Activated CD4-positive, alpha-beta T cell treated with anti-CD3 and anti-CD28 coated beads for 36 hours (primary cell): ENCODE data around the gene NTNG1. TPM values are rescaled to one million over a fixed set of nuclear protein-coding genes. Genes with fewer than 3 reads are reported as not detected.

Experiments used
- ATAC-seq: fragments of 200-7000 bp; cut with Tn5 transposase; one replicate; pipeline ENCODE4 v1.10.0; 2021; ENCODE audit warnings: mild to moderate bottlenecking, moderate library complexity
- CTCF ChIA-PET: fragments of 350-600 bp; sonication (Branson Sonifier 250); formaldehyde crosslinking; loops from one replicate; lab custom pipeline; 2021; ENCODE audit warnings: antibody characterized with exemption; lab: Charles Lee
- POLR2A ChIA-PET: fragments of 350-600 bp; sonication (Branson Sonifier 250); formaldehyde crosslinking; loops from one replicate; lab custom pipeline; 2021; ENCODE audit warnings: antibody characterized with exemption, inconsistent platforms; lab: Charles Lee
- DNase-seq: peaks from one replicate; pipeline ENCODE4 v3.0.0-alpha.2; 2020
- H3K27ac Mint-ChIP-seq: one replicate; pipeline ENCODE4 v1.8.0; 2021; ENCODE audit warnings: mixed read lengths
- H3K27me3 Mint-ChIP-seq: one replicate; pipeline ENCODE4 v1.8.0; 2021; ENCODE audit warnings: mixed read lengths
- H3K36me3 Mint-ChIP-seq: one replicate; pipeline ENCODE4 v1.8.0; 2021; ENCODE audit warnings: low read depth, mixed read lengths
- H3K4me1 Mint-ChIP-seq: one replicate; pipeline ENCODE4 v1.8.0; 2021; ENCODE audit warnings: mixed read lengths
- H3K4me3 Mint-ChIP-seq: one replicate; pipeline ENCODE4 v1.8.0; 2021; ENCODE audit warnings: mild to moderate bottlenecking, moderate library complexity, mixed read lengths
- H3K9me3 Mint-ChIP-seq: one replicate; pipeline ENCODE4 v1.8.0; 2021; ENCODE audit warnings: low read depth, mixed read lengths
- intact Hi-C, 2 experiments: fragments of 100-400 bp; cut with DNase I in 1 of 2; cut with micrococcal nuclease in 1 of 2; formaldehyde crosslinking; loops; one replicate each; pipeline versions ENCODE4 v1.14.2 to v1.15.1; 2022 to 2024; cut with DNase I, micrococcal nuclease
- total RNA-seq, 2 experiments: library from RNA; stranded (reverse); gene quantifications; one replicate each; pipeline ENCODE4 v1.2.3, GENCODE V29; 2021

The NTNG1 gene
- total RNA-seq, 2 experiments from 2014 or later: 0.28 TPM; not detected in 1

DNA sequence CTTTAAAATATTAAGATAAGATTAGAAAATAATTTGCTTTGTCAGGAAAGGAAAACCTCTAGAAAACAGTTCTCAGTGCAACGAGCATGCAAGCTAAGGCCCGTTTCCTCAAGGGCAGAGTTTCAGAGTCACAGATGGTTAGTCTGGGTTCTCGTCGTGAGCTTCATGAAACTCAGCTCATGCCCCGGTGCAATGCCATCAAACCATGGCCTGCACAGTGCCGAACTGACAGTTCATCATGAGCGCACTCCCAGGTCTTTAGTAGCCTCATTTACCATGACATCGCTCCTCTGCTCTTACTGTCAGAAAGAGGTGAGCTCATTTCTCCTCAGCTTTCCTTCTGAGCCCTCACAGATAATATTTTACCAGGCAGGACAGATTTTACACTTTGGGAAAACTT lies 319.2 kb downstream of the NTNG1 start:
- intact Hi-C loops: no loop called here
- ChIA-PET CTCF (interaction anchor here (0.9 kb wide), 1 partner anchor 9 kb away, joined by 3 read pairs; no protein-coding TSS in a partner anchor), POLR2A (interaction anchor here (0.6 kb wide), 1 partner anchor 64 kb away, joined by 4 read pairs; no protein-coding TSS in a partner anchor)
- Mint-ChIP-seq H3K27me3 (peaks cover 2% of the 10 kb centered on the region), H3K4me1 (no peaks in the 10 kb centered on the region), H3K9me3 (no peaks in the 10 kb centered on the region), H3K4me3 (no peak overlapping the region), H3K36me3 (no peaks in the 10 kb centered on the region), H3K27ac (no peak overlapping the region)
- ATAC-seq: no peak
- no peak for DNase-seq

DNA sequence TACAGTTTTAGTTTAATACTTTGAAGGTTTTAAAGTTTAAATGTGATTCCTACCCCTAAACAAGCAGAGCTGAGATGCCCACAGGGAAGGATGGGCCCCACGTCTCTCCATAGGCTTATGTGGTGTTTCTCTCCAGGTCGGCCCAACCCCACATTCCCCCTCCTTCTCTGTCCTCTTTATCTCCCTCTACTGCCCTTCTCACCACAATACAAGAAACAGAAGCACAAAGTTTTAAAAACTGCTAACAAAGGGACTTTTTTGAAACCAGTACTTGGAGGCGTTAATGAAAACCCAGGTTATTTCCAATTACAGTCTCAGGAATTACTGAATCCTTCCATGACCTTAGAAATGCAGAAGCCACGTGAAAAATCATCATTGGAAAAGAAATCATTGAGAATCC lies 324.0 kb downstream of the NTNG1 start:
- peaks cover 15% of the 10 kb centered on the region for H3K27me3 Mint-ChIP-seq
- H3K4me3 Mint-ChIP-seq: no peak overlapping the region
- ChIA-PET POLR2A (no interaction called here), CTCF (no interaction called here)
- no peaks in the 10 kb centered on the region for H3K36me3 Mint-ChIP-seq
- H3K9me3 Mint-ChIP-seq: no peaks in the 10 kb centered on the region
- DNase-seq (no peak), ATAC-seq (no peak)
- no peaks in the 10 kb centered on the region for H3K4me1 Mint-ChIP-seq
- intact Hi-C loops: no loop called here
- no peak overlapping the region for H3K27ac Mint-ChIP-seq

DNA sequence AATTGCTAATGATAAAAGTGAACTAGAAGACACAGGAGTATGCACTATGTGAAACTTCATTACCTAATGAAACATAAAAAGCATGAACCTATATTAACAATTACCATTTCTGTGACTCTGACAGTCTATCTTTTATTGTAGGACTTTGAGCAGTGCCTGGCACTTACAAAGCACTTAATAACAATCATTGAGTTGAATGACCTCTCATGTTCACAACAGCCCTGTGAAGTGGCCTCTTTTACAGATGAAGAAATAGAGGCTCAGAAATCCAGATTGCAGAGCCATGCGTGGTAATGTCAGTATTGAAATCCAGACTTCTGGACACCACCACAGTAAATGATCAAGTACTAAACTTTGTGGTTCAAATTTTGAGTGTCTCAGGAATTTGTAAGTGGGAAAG lies 326.4 kb downstream of the NTNG1 start:
- H3K4me3 Mint-ChIP-seq: no peak overlapping the region
- no peak overlapping the region for H3K27ac Mint-ChIP-seq
- ChIA-PET CTCF (interaction anchor here (0.5 kb wide), 1 partner anchor 411 kb away, joined by 4 read pairs; the partner anchor contains the start of gene PRMT6), POLR2A (no interaction called here)
- intact Hi-C loops: no loop called here
- no peaks in the 10 kb centered on the region for H3K4me1 Mint-ChIP-seq
- no peak for DNase-seq
- no peaks in the 10 kb centered on the region for H3K9me3 Mint-ChIP-seq
- H3K36me3 Mint-ChIP-seq: no peaks in the 10 kb centered on the region
- no peak for ATAC-seq
- H3K27me3 Mint-ChIP-seq: peaks cover 20% of the 10 kb centered on the region

DNA sequence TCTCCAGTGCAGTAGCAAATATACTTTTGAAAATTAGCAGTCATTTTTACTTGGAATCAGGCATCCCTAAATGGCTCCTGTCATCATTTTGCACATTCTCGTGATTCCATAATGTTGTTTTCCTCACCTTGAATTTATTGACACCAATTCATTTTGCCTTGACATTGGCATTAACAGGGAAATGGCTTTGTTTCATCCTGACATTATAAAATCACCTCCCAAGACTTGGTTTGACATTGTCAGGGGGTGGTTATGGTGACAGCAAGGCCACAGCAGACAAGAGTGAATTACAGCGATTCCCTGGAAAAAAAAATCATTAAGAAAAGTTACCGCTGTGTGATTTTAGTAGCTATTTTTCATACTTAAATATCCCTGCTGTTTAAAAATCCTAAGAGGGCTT lies 327.0 kb downstream of the NTNG1 start:
- no peak overlapping the region for H3K4me3 Mint-ChIP-seq
- ATAC-seq (no peak), DNase-seq (no peak)
- H3K36me3 Mint-ChIP-seq: no peaks in the 10 kb centered on the region
- H3K27me3 Mint-ChIP-seq: peaks cover 21% of the 10 kb centered on the region
- no peaks in the 10 kb centered on the region for H3K9me3 Mint-ChIP-seq
- H3K4me1 Mint-ChIP-seq: no peaks in the 10 kb centered on the region
- CTCF ChIA-PET: no interaction called here
- POLR2A ChIA-PET: no interaction called here
- intact Hi-C loops: no loop called here
- no peak overlapping the region for H3K27ac Mint-ChIP-seq

DNA sequence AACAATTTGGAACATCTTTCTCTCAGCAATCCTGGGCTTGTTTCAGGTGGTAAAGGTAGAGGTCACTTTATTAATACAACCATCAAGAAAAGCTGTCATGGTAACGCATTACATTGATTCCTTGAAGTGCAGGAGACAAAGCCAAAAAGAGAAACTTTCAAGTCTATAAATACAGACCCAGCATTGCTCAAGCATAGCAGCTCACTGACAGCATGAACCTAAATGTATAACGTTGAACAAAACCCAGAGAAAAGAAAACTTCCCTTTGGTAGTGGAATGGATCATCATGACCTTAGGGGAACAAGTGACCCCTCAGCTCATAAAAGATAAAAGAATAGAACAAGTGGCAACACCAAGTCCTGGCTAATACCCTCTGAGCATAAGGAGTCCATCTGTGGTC lies 332.2 kb downstream of the NTNG1 start:
- intact Hi-C loops: loop anchor here in 1 of 2 experiments (10.0 kb wide), 1 partner anchor 418 kb away; the partner anchor contains the start of gene PRMT6
- no peak overlapping the region for H3K27ac Mint-ChIP-seq
- H3K36me3 Mint-ChIP-seq: no peaks in the 10 kb centered on the region
- no peak for ATAC-seq
- DNase-seq: no peak
- no peak overlapping the region for H3K4me3 Mint-ChIP-seq
- POLR2A ChIA-PET: no interaction called here
- peaks cover 27% of the 10 kb centered on the region for H3K27me3 Mint-ChIP-seq
- H3K9me3 Mint-ChIP-seq: no peaks in the 10 kb centered on the region
- CTCF ChIA-PET: no interaction called here
- H3K4me1 Mint-ChIP-seq: peaks cover 14% of the 10 kb centered on the region

DNA sequence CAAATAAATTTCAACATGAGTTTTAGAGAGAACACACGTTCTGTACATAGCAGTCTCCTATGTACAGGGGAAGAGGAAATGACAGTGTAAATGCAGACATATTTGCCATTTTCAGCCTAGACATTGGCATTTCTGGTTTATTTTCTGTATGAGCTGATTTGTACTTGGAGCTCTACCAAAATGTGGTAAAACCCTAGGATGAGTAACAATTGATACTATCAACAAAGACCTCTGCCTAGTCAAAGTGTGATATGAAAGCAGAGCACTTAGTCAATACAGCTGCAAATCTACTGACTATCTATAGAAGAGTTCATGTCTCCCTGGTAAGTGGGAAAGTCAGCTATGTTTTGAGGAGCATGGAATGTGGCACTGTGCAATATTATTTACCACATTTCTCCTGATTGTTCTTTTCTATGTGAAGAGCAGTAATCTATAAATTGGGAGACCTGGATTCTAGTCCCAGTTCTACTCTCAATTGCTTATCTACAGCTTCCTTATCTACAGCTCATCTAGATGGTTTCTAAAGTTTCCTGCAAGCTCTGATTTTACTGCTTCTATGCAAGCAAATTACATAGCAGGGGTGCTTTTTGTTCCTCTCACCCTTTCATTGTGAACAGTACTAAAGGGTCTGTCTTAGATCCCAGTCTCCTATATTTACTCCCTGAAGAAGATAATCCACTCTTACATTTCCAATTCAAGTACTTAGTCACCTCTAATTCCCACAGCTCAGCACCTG lies 334.2 kb downstream of the NTNG1 start:
- H3K36me3 Mint-ChIP-seq: no peaks in the 10 kb centered on the region
- H3K27ac Mint-ChIP-seq: no peak overlapping the region
- H3K9me3 Mint-ChIP-seq: no peaks in the 10 kb centered on the region
- peak; percentile 96 for ATAC-seq
- CTCF ChIA-PET: interaction anchor here (0.6 kb wide), 1 partner anchor 54 kb away, joined by 5 read pairs; no protein-coding TSS in a partner anchor
- peaks cover 14% of the 10 kb centered on the region for H3K4me1 Mint-ChIP-seq
- POLR2A ChIA-PET: no interaction called here
- H3K27me3 Mint-ChIP-seq: peaks cover 34% of the 10 kb centered on the region
- H3K4me3 Mint-ChIP-seq: no peak overlapping the region
- no peak for DNase-seq
- intact Hi-C loops: loop anchor here in 1 of 2 experiments (10.0 kb wide), 1 partner anchor 420 kb away; the partner anchor contains the start of gene PRMT6

DNA sequence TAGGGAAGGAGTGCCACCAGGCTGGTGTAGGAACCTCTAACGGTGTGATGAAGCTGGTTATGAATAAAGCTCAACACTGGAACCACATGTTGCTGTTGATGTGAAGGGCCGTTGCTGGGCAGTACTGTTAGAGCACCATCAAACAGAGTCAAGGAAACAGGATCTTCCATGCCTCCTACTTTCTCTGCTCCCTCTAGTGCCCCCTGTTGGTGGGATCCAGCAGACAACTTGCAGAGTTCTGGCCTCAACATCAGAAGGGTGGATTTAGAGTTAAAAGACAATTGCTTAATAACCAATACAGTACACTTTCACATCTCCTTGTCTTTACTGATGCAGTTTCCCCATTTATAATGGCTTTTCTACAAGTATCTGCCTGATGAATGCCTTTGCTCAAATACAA lies 336.4 kb downstream of the NTNG1 start:
- ATAC-seq: no peak
- ChIA-PET CTCF (no interaction called here), POLR2A (no interaction called here)
- Mint-ChIP-seq H3K4me1 (peaks cover 17% of the 10 kb centered on the region), H3K36me3 (no peaks in the 10 kb centered on the region), H3K27me3 (peaks cover 39% of the 10 kb centered on the region), H3K9me3 (no peaks in the 10 kb centered on the region), H3K4me3 (no peak overlapping the region), H3K27ac (no peak overlapping the region)
- intact Hi-C loops: loop anchor here in 1 of 2 experiments (10.0 kb wide), 1 partner anchor 422 kb away; the partner anchor contains the start of gene PRMT6
- DNase-seq: peak; percentile 36

DNA sequence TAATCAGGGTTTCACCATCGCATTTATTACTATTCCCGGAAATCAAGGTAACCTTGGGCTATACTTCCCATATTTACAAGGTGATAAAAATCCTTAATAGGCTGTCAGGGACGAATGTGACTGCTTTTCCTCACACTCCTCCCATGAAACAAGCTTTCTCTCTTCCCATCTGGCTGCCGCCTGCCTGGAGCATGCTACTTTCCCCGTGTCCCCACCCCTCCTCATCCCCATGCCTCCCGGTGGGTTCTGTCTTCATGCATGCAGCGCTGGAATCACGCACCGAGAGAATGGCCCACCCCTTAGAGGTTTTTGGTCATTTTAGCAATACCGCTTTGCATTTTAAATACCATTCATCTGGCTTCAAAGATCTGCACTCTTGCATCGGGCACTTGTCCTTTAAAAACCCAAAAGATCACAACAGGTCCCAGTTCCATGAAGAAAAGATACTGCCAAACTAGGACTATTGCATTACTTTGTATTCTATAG lies 339.1 kb downstream of the NTNG1 start:
- DNase-seq: no peak
- H3K36me3 Mint-ChIP-seq: no peaks in the 10 kb centered on the region

DNA sequence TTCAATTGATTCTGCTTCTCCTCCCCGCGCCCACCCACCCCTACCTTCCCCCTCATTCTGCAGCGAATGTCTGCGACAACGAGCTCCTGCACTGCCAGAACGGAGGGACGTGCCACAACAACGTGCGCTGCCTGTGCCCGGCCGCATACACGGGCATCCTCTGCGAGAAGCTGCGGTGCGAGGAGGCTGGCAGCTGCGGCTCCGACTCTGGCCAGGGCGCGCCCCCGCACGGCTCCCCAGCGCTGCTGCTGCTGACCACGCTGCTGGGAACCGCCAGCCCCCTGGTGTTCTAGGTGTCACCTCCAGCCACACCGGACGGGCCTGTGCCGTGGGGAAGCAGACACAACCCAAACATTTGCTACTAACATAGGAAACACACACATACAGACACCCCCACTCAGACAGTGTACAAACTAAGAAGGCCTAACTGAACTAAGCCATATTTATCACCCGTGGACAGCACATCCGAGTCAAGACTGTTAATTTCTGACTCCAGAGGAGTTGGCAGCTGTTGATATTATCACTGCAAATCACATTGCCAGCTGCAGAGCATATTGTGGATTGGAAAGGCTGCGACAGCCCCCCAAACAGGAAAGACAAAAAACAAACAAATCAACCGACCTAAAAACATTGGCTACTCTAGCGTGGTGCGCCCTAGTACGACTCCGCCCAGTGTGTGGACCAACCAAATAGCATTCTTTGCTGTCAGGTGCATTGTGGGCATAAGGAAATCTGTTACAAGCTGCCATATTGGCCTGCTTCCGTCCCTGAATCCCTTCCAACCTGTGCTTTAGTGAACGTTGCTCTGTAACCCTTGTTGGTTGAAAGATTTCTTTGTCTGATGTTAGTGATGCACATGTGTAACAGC lies 339.9 kb downstream of the NTNG1 start:
- ChIA-PET POLR2A (no interaction called here), CTCF (no interaction called here)
- intact Hi-C loops: no loop called here
- no peaks in the 10 kb centered on the region for H3K9me3 Mint-ChIP-seq
- H3K36me3 Mint-ChIP-seq: no peaks in the 10 kb centered on the region
- no peak overlapping the region for H3K4me3 Mint-ChIP-seq
- peaks cover 5% of the 10 kb centered on the region for H3K4me1 Mint-ChIP-seq
- H3K27me3 Mint-ChIP-seq: peaks cover 34% of the 10 kb centered on the region
- peak; percentile 16 for ATAC-seq
- H3K27ac Mint-ChIP-seq: no peak overlapping the region
- peak; percentile 12 for DNase-seq

More for the DNA sequence above, 339.1 kb downstream of the NTNG1 start:
- H3K27ac Mint-ChIP-seq: no peak overlapping the region
- no peak overlapping the region for H3K4me3 Mint-ChIP-seq
- intact Hi-C loops: loop anchor here in 1 of 2 experiments (10.0 kb wide), 1 partner anchor 425 kb away; the partner anchor contains the start of gene PRMT6
- POLR2A ChIA-PET: no interaction called here
- no peak for ATAC-seq
- peaks cover 13% of the 10 kb centered on the region for H3K4me1 Mint-ChIP-seq
- H3K9me3 Mint-ChIP-seq: no peaks in the 10 kb centered on the region
- CTCF ChIA-PET: no interaction called here
- peaks cover 34% of the 10 kb centered on the region for H3K27me3 Mint-ChIP-seq

DNA sequence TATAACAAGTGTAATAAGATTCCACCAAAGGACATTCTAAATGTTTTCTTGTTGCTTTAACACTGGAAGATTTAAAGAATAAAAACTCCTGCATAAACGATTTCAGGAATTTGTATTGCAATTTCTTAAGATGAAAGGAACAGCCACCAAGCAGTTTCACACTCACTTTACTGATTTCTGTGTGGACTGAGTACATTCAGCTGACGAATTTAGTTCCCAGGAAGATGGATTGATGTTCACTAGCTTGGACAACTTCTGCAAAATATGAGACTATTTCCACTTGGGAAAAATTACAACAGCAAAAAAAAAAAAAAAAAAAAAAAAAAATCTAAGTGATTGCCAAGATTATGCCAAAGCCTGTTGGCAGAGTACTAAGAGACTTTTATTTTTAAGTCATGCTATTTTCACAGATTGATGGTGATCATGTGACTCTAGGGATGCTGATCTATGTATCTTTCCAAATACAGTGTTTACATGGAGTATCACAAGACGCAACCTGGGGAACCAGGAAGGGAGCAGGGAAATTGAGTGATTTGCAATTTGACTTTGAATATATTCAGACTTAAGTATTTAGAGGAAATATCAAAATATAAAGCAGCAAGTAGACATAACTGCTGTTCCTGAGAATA lies 341.0 kb downstream of the NTNG1 start:
- DNase-seq: no peak
- no peaks in the 10 kb centered on the region for H3K9me3 Mint-ChIP-seq
- no peaks in the 10 kb centered on the region for H3K36me3 Mint-ChIP-seq
- CTCF ChIA-PET: no interaction called here
- POLR2A ChIA-PET: no interaction called here
- no peak overlapping the region for H3K27ac Mint-ChIP-seq
- peaks cover 26% of the 10 kb centered on the region for H3K27me3 Mint-ChIP-seq
- ATAC-seq: no peak
- intact Hi-C loops: no loop called here
- peaks cover 3% of the 10 kb centered on the region for H3K4me1 Mint-ChIP-seq
- H3K4me3 Mint-ChIP-seq: no peak overlapping the region

DNA sequence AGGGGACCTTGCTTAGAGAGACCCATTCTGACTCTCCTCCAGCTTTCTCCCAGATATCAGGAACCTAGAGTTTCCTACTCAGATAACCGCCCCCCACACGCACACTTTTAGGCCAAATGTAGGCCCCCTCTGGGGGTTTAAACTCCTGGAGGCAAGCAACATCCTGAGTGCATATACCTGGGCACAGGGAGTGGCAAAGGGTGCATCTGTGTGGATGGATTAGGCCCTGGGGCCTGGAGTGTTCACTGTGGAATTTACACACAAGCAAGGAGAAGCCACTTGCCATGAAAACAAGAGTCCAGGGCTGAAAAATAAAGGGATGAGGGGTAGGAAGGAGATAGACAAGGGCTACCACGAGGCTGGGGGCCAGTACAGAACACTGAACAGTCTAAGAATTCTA lies 343.1 kb downstream of the NTNG1 start:
- ChIA-PET CTCF (no interaction called here), POLR2A (no interaction called here)
- Mint-ChIP-seq H3K4me3 (no peak overlapping the region), H3K27ac (no peak overlapping the region), H3K36me3 (no peaks in the 10 kb centered on the region), H3K4me1 (peaks cover 3% of the 10 kb centered on the region), H3K9me3 (no peaks in the 10 kb centered on the region), H3K27me3 (peaks cover 26% of the 10 kb centered on the region)
- DNase-seq: no peak
- intact Hi-C loops: no loop called here
- ATAC-seq: no peak
